DOHH2 (cell line): ENCODE results near the gene SYT14.

Experiments used
- H3F3A ChIP-seq: fragments of 200-600 bp; sonication (generic), shearing (Covaris generic); 2 replicates; pipeline ENCODE4 v1.6.0; 2016; ENCODE audit warnings: antibody characterized with exemption, mild to moderate bottlenecking; ENCODE audit not compliant: control insufficient read depth, insufficient read depth
- H3K27ac ChIP-seq: fragments of 200-600 bp; sonication (generic); 2 replicates; pipeline ENCODE4 v1.5.1; 2014; ENCODE audit warnings: low read depth, mild to moderate bottlenecking, low read length, moderate library complexity
- H3K27me3 ChIP-seq: fragments of 200-600 bp; sonication (generic); 2 replicates; pipeline ENCODE4 v1.6.1; 2014; ENCODE audit warnings: mild to moderate bottlenecking, low read length, mixed read lengths; ENCODE audit not compliant: control insufficient read depth
- H3K36me3 ChIP-seq: fragments of 200-600 bp; sonication (generic); 2 replicates; pipeline ENCODE4 v1.6.1; 2014; ENCODE audit warnings: mild to moderate bottlenecking, low read length, moderate library complexity, mixed read lengths; ENCODE audit not compliant: control insufficient read depth
- H3K4me1 ChIP-seq: fragments of 200-600 bp; sonication (generic); 2 replicates; pipeline ENCODE4 v1.6.1; 2014; ENCODE audit warnings: mild to moderate bottlenecking, low read length, mixed read lengths; ENCODE audit not compliant: control insufficient read depth
- H3K4me2 ChIP-seq: fragments of 200-600 bp; sonication (generic); 2 replicates; pipeline ENCODE4 v1.6.0; 2014; ENCODE audit warnings: mild to moderate bottlenecking, low read length, moderate library complexity
- H3K4me3 ChIP-seq: fragments of 200-600 bp; sonication (generic); 2 replicates; pipeline ENCODE4 v1.5.1; 2014; ENCODE audit warnings: mild to moderate bottlenecking, low read length, mixed read lengths
- H3K79me2 ChIP-seq: fragments of 200-600 bp; sonication (generic); 2 replicates; pipeline ENCODE4 v1.6.1; 2014; ENCODE audit warnings: mild to moderate bottlenecking, low read length, mixed read lengths; ENCODE audit not compliant: control insufficient read depth
- H3K9me2 ChIP-seq: fragments of 200-600 bp; sonication (generic); replicated peaks from 2 replicates; pipeline ENCODE4 v1.6.1; 2014; ENCODE audit warnings: mild to moderate bottlenecking, low read length, mixed read lengths; ENCODE audit not compliant: control insufficient read depth
- H3K9me3 ChIP-seq: fragments of 200-600 bp; sonication (generic); 2 replicates; pipeline ENCODE4 v1.6.1; 2014; ENCODE audit warnings: antibody characterized with exemption, low read length, mixed read lengths; ENCODE audit not compliant: control insufficient read depth, insufficient read depth
- H4K20me1 ChIP-seq: fragments of 200-600 bp; sonication (generic); 2 replicates; pipeline ENCODE4 v1.6.0; 2014; ENCODE audit warnings: low read depth, mild to moderate bottlenecking, antibody characterized with exemption, low read length, moderate library complexity; ENCODE audit not compliant: control insufficient read depth, insufficient read depth
- CTCF ChIP-seq: fragments of 200-600 bp; sonication (generic); IDR thresholded peaks from one replicate; pipeline ENCODE4 v1.5.1; 2014; ENCODE audit warnings: antibody characterized with exemption, mild to moderate bottlenecking, low read depth, low read length; ENCODE audit not compliant: poor library complexity, severe bottlenecking
- EZH2phosphoT487 ChIP-seq: fragments of 200-600 bp; sonication (generic); IDR thresholded peaks from 2 replicates; pipeline ENCODE4 v1.6.1; 2017; ENCODE audit warnings: borderline replicate concordance, mild to moderate bottlenecking, antibody characterized with exemption, low read length, moderate library complexity, mixed read lengths

SYT14 gene

GRCh38 chr1:210129759-210130158 lies 191.7 kb downstream of the SYT14 start:
- Histone ChIP-seq H4K20me1 (no peaks in the 10 kb centered on the region), H3K4me1 (no peaks in the 10 kb centered on the region), H3K36me3 (no peaks in the 10 kb centered on the region), H3K27me3 (peaks cover 7% of the 10 kb centered on the region), H3K9me2 (no peaks in the 10 kb centered on the region), H3F3A (no peaks in the 10 kb centered on the region), H3K27ac (no peak overlapping the region), H3K4me2 (no peak overlapping the region), H3K79me2 (no peaks in the 10 kb centered on the region), H3K9me3 (no peaks in the 10 kb centered on the region), H3K4me3 (no peak overlapping the region)
- TF ChIP-seq EZH2phosphoT487 (no peak), CTCF (no peak)

- H3F3A ChIP-seq = no peaks in the 10 kb centered on the region
- H3K4me3 ChIP-seq = no peak overlapping the region
- H3K4me1 ChIP-seq = no peaks in the 10 kb centered on the region
- H4K20me1 ChIP-seq = no peaks in the 10 kb centered on the region
- no peak overlapping the region for H3K4me2 ChIP-seq
- no peaks in the 10 kb centered on the region for H3K9me3 ChIP-seq
- TF ChIP-seq EZH2phosphoT487 (no peak), CTCF (no peak)
- no peaks in the 10 kb centered on the region for H3K36me3 ChIP-seq
- H3K9me2 ChIP-seq = no peaks in the 10 kb centered on the region
- H3K27ac ChIP-seq = no peak overlapping the region
- H3K79me2 ChIP-seq = no peaks in the 10 kb centered on the region
- H3K27me3 ChIP-seq = peaks cover 7% of the 10 kb centered on the region
These were observed 194.6 kb downstream of the SYT14 start for GRCh38 chr1:210132582-210132981.

- no peaks in the 10 kb centered on the region for H3K9me2 ChIP-seq
- H3K9me3 ChIP-seq = no peaks in the 10 kb centered on the region
- TF ChIP-seq CTCF (peak; percentile 54), EZH2phosphoT487 (no peak)
- no peak overlapping the region for H3K4me3 ChIP-seq
- no peaks in the 10 kb centered on the region for H3K79me2 ChIP-seq
- no peaks in the 10 kb centered on the region for H3K4me1 ChIP-seq
- H3K36me3 ChIP-seq = no peaks in the 10 kb centered on the region
- H3F3A ChIP-seq = no peaks in the 10 kb centered on the region
- no peaks in the 10 kb centered on the region for H4K20me1 ChIP-seq
- H3K27me3 ChIP-seq = no peaks in the 10 kb centered on the region
- no peak overlapping the region for H3K4me2 ChIP-seq
- H3K27ac ChIP-seq = no peak overlapping the region
These were observed 205.5 kb downstream of the SYT14 start for GRCh38 chr1:210143465-210144062.

- Histone ChIP-seq H3K4me3 (no peak overlapping the region), H3K9me3 (no peaks in the 10 kb centered on the region), H3K4me1 (no peaks in the 10 kb centered on the region), H3K27me3 (no peaks in the 10 kb centered on the region), H4K20me1 (no peaks in the 10 kb centered on the region), H3K36me3 (no peaks in the 10 kb centered on the region), H3K9me2 (no peaks in the 10 kb centered on the region), H3F3A (no peaks in the 10 kb centered on the region), H3K27ac (no peak overlapping the region), H3K4me2 (no peak overlapping the region), H3K79me2 (no peaks in the 10 kb centered on the region)
- TF ChIP-seq EZH2phosphoT487 (no peak), CTCF (no peak)
These were observed 206.7 kb downstream of the SYT14 start for GRCh38 chr1:210144736-210145135.
